GM12878 (cell line): ENCODE measurements around the gene TRIL. TPM values are rescaled to one million over a fixed set of nuclear protein-coding genes. Genes with fewer than 3 reads are reported as not detected.

Experiments used
- ATAC-seq: fragments of 200-7000 bp; cut with Tn5 transposase; 3 replicates; pipeline ENCODE4 v1.9.1; 2020; ENCODE audit warnings: mild to moderate bottlenecking, moderate library complexity
- BruUV-seq: library from RNA; stranded (reverse); fragments of 400-500 nt; replicated peaks from 2 replicates; lab custom pipeline; 2021; lab: Mats Ljungman, UMichigan
- CTCF ChIA-PET: fragments of 300-600 bp; sonication (Branson Sonifier 250); formaldehyde crosslinking; extraction: SDS; loops from one replicate; lab custom pipeline; 2021; ENCODE audit warnings: inconsistent platforms; lab: Yijun Ruan, JAX
- POLR2A ChIA-PET: fragments of 350-600 bp; formaldehyde crosslinking; extraction: SDS; loops from one replicate; lab custom pipeline; 2021; ENCODE audit warnings: inconsistent platforms; lab: Charles Lee
- RAD21 ChIA-PET: fragments of 300-600 bp; sonication (Branson Sonifier 250); formaldehyde crosslinking; loops from one replicate; lab custom pipeline; 2023; ENCODE audit warnings: antibody characterized with exemption; ENCODE audit not compliant: unreplicated experiment; lab: Charles Lee
- SMC1A ChIA-PET: fragments of 300-600 bp; sonication (Branson Sonifier 250); formaldehyde crosslinking; loops from one replicate; lab custom pipeline; 2023; ENCODE audit not compliant: unreplicated experiment, uncharacterized antibody; lab: Charles Lee
- DNase-seq: peaks from one replicate; pipeline ENCODE4 v3.0.0-alpha.2; 2011; ENCODE audit warnings: low read depth, low spot score
- FAIRE-seq: peaks from 3 replicates; lab custom pipeline; 2011; peaks lifted over from hg19 to GRCh38; lab: Jason Lieb, UNC
- H2AFZ ChIP-seq: 2 replicates; pipeline ENCODE4 v1.6.0; 2011; ENCODE audit warnings: low read depth, low read length, control low read depth; ENCODE audit not compliant: control insufficient read depth
- H3K27ac ChIP-seq: 2 replicates; pipeline ENCODE4 v1.5.1; 2011; ENCODE audit warnings: control low read depth; ENCODE audit not compliant: control insufficient read depth, insufficient read depth
- H3K27me3 ChIP-seq, 2 experiments: replicated peaks in 1 of 2; 2 replicates each; pipeline versions ENCODE4 v1.6.0 to v1.6.1; 2011; ENCODE audit warnings: low read length in 1 of 2; ENCODE audit not compliant: control insufficient read depth in 2 of 2, insufficient read depth in 2 of 2
- H3K36me3 ChIP-seq, 2 experiments: 2 replicates each; pipeline ENCODE4 v1.5.1; 2011; ENCODE audit warnings: low read length in 1 of 2; ENCODE audit not compliant: control insufficient read depth in 2 of 2, insufficient read depth in 2 of 2
- H3K4me1 ChIP-seq: 2 replicates; pipeline ENCODE4 v1.6.1; 2011; ENCODE audit warnings: mild to moderate bottlenecking, low read length, moderate library complexity, mixed read lengths; ENCODE audit not compliant: control insufficient read depth, insufficient read depth
- H3K4me2 ChIP-seq: 2 replicates; pipeline ENCODE4 v1.6.0; 2011; ENCODE audit warnings: control low read depth; ENCODE audit not compliant: control insufficient read depth, insufficient read depth
- H3K4me3 ChIP-seq: fragments of 200-600 bp; sonication (generic); 2 replicates; pipeline ENCODE4 v1.5.1; 2016
- H3K79me2 ChIP-seq: 2 replicates; pipeline ENCODE4 v1.6.0; 2011; ENCODE audit warnings: low read length; ENCODE audit not compliant: control insufficient read depth, insufficient read depth
- H3K9ac ChIP-seq: 2 replicates; pipeline ENCODE4 v1.8.0; 2011; ENCODE audit warnings: low read length, control low read depth, mixed read lengths; ENCODE audit not compliant: control insufficient read depth, insufficient read depth
- H3K9me3 ChIP-seq: replicated peaks from 3 replicates; pipeline ENCODE4 v1.5.1; 2011; ENCODE audit warnings: mild to moderate bottlenecking, low read length; ENCODE audit not compliant: control insufficient read depth, insufficient read depth
- H4K20me1 ChIP-seq: 2 replicates; pipeline ENCODE4 v1.6.0; 2011; ENCODE audit not compliant: control insufficient read depth, insufficient read depth
- NFYA ChIP-seq: IDR thresholded peaks from 2 replicates; pipeline ENCODE4 v1.6.1; 2011; ENCODE audit warnings: low read depth, mild to moderate bottlenecking, low read length, improper control_type of control experiment, borderline replicate concordance
- SUZ12 ChIP-seq: fragments of 200-600 bp; sonication (generic); IDR thresholded peaks from one replicate; pipeline ENCODE4 v1.6.1; 2018; ENCODE audit warnings: antibody characterized with exemption, mild to moderate bottlenecking; ENCODE audit not compliant: unreplicated experiment
- YY1 ChIP-seq: IDR thresholded peaks from 2 replicates; pipeline ENCODE4 v1.6.1; 2011; ENCODE audit warnings: low read depth, mild to moderate bottlenecking, low read length
- WGBS: methylation state at CpG from one replicate; pipeline ENCODE4 v1.1.6; 2016; ENCODE audit warnings: low lambda C conversion rate; ENCODE audit not compliant: insufficient replicate concordance, insufficient coverage; ENCODE audit errors: missing lambda C conversion rate; 5-methylcytosine and 5-hydroxymethylcytosine counted together
- in situ Hi-C: fragments of 300-500 bp; cut with MboI; formaldehyde crosslinking; loops from 9 replicates; pipeline ENCODE4 v1.14.3; 2018; ENCODE audit warnings: mixed read lengths
- intact Hi-C: fragments of 100-400 bp; cut with micrococcal nuclease; formaldehyde crosslinking; loops from one replicate; pipeline ENCODE4 v1.14.2; 2022; ENCODE audit not compliant: unreplicated experiment
- polyA plus RNA-seq, 11 experiments: library from polyadenylated mRNA; depleted of rRNA in 4 of 11; unstranded in 6 of 11; stranded (reverse) in 5 of 11; fragments of >200 nt; fragmentation: Nextera tagmentation in 4 of 11; fragmentation: Illumina TruSeq in 1 of 11; extraction: Ambion mirVana in 4 of 11; extraction: Trizol in 1 of 11; gene quantifications; 1 replicate in 1 of 11; 2 replicates in 10 of 11; pipeline versions ENCODE4 v1.2.1 to v1.2.3, GENCODE V29; 2011 to 2016; ENCODE audit warnings: inconsistent platforms in 2 of 11, missing spikeins in 2 of 11, low read depth in 1 of 11
- total RNA-seq, 4 experiments: library from RNA; depleted of rRNA in 3 of 4; stranded (reverse); fragments of >200 nt in 3 of 4; fragmentation: Illumina TruSeq in 1 of 4; extraction: Trizol in 1 of 4; gene quantifications; 2 replicates each; pipeline versions ENCODE4 v1.2.1 to v1.2.3, GENCODE V29; 2013 to 2021
- TF ChIP-seq, protein P1 (sequence below): IDR thresholded peaks from 2 replicates; pipeline ENCODE4 v1.6.1; 2012; ENCODE audit warnings: improper control_type of control experiment, low read depth, low read length; ENCODE audit not compliant: insufficient replicate concordance

Gene TRIL
- total and polyA plus RNA-seq, 10 of the 15 experiments (the other 5 are each of a cell fraction or from before 2014, with no cell fraction given): not detected

DNA sequence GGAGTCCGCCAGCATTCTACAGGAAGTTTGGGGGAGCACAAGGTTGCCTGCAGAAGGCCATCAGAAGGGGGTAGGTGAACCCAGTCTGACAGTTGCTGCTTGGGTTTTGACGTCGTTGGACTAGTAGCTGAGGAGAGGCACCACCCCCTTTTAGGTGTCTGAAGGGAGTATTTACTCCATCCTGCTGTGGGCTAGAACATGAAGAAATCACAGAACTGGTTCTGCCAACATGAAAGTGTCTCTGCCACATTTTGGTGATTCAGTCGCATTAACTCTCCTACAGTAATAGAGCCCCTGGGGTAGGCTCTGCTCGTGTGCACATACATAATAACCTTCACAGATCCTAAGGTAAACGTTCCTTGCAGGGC lies 834 bp upstream of the TRIL start (continued):
- TF ChIP-seq, protein P1, sequence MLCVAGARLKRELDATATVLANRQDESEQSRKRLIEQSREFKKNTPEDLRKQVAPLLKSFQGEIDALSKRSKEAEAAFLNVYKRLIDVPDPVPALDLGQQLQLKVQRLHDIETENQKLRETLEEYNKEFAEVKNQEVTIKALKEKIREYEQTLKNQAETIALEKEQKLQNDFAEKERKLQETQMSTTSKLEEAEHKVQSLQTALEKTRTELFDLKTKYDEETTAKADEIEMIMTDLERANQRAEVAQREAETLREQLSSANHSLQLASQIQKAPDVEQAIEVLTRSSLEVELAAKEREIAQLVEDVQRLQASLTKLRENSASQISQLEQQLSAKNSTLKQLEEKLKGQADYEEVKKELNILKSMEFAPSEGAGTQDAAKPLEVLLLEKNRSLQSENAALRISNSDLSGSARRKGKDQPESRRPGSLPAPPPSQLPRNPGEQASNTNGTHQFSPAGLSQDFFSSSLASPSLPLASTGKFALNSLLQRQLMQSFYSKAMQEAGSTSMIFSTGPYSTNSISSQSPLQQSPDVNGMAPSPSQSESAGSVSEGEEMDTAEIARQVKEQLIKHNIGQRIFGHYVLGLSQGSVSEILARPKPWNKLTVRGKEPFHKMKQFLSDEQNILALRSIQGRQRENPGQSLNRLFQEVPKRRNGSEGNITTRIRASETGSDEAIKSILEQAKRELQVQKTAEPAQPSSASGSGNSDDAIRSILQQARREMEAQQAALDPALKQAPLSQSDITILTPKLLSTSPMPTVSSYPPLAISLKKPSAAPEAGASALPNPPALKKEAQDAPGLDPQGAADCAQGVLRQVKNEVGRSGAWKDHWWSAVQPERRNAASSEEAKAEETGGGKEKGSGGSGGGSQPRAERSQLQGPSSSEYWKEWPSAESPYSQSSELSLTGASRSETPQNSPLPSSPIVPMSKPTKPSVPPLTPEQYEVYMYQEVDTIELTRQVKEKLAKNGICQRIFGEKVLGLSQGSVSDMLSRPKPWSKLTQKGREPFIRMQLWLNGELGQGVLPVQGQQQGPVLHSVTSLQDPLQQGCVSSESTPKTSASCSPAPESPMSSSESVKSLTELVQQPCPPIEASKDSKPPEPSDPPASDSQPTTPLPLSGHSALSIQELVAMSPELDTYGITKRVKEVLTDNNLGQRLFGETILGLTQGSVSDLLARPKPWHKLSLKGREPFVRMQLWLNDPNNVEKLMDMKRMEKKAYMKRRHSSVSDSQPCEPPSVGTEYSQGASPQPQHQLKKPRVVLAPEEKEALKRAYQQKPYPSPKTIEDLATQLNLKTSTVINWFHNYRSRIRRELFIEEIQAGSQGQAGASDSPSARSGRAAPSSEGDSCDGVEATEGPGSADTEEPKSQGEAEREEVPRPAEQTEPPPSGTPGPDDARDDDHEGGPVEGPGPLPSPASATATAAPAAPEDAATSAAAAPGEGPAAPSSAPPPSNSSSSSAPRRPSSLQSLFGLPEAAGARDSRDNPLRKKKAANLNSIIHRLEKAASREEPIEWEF: no peak

DNA sequence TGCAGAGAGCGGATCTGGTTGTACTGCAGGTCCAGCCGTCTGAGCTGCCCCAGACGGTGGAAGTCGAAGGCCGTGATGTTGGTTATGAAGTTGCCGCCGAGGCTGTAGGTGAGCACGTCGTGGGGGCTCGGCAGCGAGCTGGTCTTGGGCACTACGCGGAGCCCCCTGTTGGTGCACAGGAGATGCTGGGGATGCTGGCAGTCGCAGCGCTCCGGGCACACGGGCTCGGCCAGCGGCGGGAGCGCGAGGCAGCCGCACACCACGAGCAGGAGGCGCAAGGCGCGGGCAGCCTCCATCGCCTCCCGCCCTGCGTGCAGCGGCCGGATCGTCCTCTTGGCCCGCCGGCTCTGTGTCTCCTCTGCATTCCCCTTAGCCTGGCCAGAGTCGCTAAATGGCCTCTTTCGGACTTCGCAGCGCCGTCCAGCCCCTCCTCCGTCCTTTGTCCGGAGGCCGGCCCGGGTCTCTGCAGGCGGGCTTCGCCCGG lies 337 bp downstream of the TRIL start:
- ATAC-seq (no peak), FAIRE-seq (no peak), DNase-seq (no peak)
- CTCF ChIA-PET: interaction anchor here (0.9 kb wide), 1 partner anchor 31 kb away, joined by 3 read pairs; no protein-coding TSS in a partner anchor
- TF ChIP-seq NFYA: no peak
- no peak for TF ChIP-seq SUZ12
- TF ChIP-seq YY1: no peak
- Histone ChIP-seq H3K27ac (no peak overlapping the region), H3K9ac (no peak overlapping the region), H3K9me3 (peaks cover 3% of the 10 kb centered on the region; the same call in 2 of the 3 replicates), H2AFZ (no peak overlapping the region), H3K27me3 (peaks cover 11 to 17% of the 10 kb centered on the region in 2 experiments), H3K4me2 (no peak overlapping the region), H3K36me3 (no peaks in the 10 kb centered on the region), H3K79me2 (no peaks in the 10 kb centered on the region), H3K4me3 (no peak overlapping the region), H4K20me1 (no peaks in the 10 kb centered on the region), H3K4me1 (no peaks in the 10 kb centered on the region)
- RAD21 ChIA-PET: no interaction called here
- SMC1A ChIA-PET: no interaction called here
- intact Hi-C loops (no loop called here), in situ Hi-C loops (no loop called here)
- no TSS peak for BruUV-seq
- 28% methylated on average over 44 of the region's 47 CpGs for WGBS
- POLR2A ChIA-PET: no interaction called here
